Measurements from ENCODE around the gene KRT36.

Gene KRT36

DNA sequence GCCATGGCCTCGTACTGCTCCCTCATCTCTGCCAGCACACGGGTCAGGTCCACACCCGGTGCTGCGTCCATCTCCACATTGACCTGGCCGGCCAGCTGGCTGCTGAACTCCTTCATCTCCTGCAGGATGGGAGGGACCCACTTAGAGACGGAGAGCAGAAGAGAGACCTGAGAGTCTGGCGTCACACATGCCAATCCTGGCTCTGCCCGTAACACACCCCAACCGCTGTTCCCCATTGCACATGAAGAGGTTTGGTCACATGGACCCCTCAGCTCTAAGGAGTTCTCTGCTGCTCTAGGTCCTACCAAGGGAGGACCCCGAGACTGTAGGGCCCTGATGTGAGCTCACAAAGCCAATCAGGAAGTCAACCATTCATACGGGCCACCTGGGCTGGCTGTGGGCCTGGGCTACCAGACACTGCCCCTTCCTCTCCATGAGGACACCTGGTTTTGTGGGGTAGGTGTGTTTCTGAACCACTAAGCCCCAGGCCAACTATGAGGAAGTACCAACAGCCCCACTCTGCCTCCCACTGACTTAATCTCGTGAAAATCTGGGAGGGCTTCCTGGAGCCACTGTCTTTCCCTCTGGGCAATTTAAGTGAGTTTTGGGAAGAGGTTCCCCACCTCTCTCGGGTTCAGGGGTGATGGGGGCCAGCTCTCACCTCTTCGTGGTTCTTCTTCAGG, 26.6 kb upstream of the KRT36 start:
- no peak for TF ChIP-seq EZH2phosphoT487 (IDR thresholded peaks at IDR 0.05; ENCODE audit: borderline replicate concordance, low read length)
- H3K79me2 ChIP-seq (ENCODE audit: control insufficient read depth, low read length): no peaks in the 10 kb centered on the region
- no peaks in the 10 kb centered on the region for H3K4me1 ChIP-seq (ENCODE audit: control insufficient read depth, low read length)
- H3K36me3 ChIP-seq (ENCODE audit: control insufficient read depth, low read length): no peaks in the 10 kb centered on the region
- no peaks in the 10 kb centered on the region for H3F3A ChIP-seq (ENCODE audit: control insufficient read depth, insufficient read depth)
- no peak overlapping the region for H3K4me2 ChIP-seq (ENCODE audit: low read length)
- no peaks in the 10 kb centered on the region for H4K20me1 ChIP-seq (ENCODE audit: control insufficient read depth, insufficient read depth, low read depth, low read length)
- no peak overlapping the region for H3K4me3 ChIP-seq (ENCODE audit: low read length)
- H3K9me2 ChIP-seq (replicated peaks; ENCODE audit: control insufficient read depth, low read length): no peaks in the 10 kb centered on the region
- H3K9me3 ChIP-seq (ENCODE audit: control insufficient read depth, insufficient read depth, low read length): no peaks in the 10 kb centered on the region
- no peaks in the 10 kb centered on the region for H3K27me3 ChIP-seq (ENCODE audit: control insufficient read depth, low read length)
- H3K27ac ChIP-seq (ENCODE audit: low read depth, low read length): no peak overlapping the region

DNA sequence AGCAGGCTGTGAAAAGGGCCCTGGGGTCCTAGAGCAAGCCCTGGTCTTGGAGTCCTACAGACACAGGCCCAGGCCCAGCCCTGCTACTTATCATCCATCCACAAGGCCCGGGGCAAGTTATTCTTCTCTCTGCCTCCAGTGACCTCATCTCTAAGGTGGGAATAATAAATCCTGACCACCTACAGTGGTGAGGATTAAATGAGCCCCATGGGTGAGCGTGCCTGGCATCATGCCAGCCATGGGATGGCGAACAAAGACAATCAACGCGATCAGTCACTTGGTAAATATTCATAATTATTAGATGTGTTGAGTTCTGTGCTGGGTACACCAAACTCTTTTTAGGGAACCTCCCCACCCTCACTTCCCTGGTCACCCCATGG, 23.4 kb upstream of the KRT36 start:
- H3K9me2 ChIP-seq (replicated peaks; ENCODE audit: control insufficient read depth, low read length): no peaks in the 10 kb centered on the region
- H3K27me3 ChIP-seq (ENCODE audit: control insufficient read depth, low read length): no peaks in the 10 kb centered on the region
- no peak overlapping the region for H3K4me3 ChIP-seq (ENCODE audit: low read length)
- H3K79me2 ChIP-seq (ENCODE audit: control insufficient read depth, low read length): no peaks in the 10 kb centered on the region
- H3K4me1 ChIP-seq (ENCODE audit: control insufficient read depth, low read length): no peaks in the 10 kb centered on the region
- no peaks in the 10 kb centered on the region for H3F3A ChIP-seq (ENCODE audit: control insufficient read depth, insufficient read depth)
- H3K4me2 ChIP-seq (ENCODE audit: low read length): no peak overlapping the region
- TF ChIP-seq, protein P1, sequence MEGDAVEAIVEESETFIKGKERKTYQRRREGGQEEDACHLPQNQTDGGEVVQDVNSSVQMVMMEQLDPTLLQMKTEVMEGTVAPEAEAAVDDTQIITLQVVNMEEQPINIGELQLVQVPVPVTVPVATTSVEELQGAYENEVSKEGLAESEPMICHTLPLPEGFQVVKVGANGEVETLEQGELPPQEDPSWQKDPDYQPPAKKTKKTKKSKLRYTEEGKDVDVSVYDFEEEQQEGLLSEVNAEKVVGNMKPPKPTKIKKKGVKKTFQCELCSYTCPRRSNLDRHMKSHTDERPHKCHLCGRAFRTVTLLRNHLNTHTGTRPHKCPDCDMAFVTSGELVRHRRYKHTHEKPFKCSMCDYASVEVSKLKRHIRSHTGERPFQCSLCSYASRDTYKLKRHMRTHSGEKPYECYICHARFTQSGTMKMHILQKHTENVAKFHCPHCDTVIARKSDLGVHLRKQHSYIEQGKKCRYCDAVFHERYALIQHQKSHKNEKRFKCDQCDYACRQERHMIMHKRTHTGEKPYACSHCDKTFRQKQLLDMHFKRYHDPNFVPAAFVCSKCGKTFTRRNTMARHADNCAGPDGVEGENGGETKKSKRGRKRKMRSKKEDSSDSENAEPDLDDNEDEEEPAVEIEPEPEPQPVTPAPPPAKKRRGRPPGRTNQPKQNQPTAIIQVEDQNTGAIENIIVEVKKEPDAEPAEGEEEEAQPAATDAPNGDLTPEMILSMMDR (IDR thresholded peaks at IDR 0.05; ENCODE audit: low read depth, low read length, poor library complexity, severe bottlenecking): no peak
- no peak for TF ChIP-seq EZH2phosphoT487 (IDR thresholded peaks at IDR 0.05; ENCODE audit: borderline replicate concordance, low read length)
- no peaks in the 10 kb centered on the region for H4K20me1 ChIP-seq (ENCODE audit: control insufficient read depth, insufficient read depth, low read depth, low read length)
- no peaks in the 10 kb centered on the region for H3K9me3 ChIP-seq (ENCODE audit: control insufficient read depth, insufficient read depth, low read length)
- H3K36me3 ChIP-seq (ENCODE audit: control insufficient read depth, low read length): no peaks in the 10 kb centered on the region
- no peak overlapping the region for H3K27ac ChIP-seq (ENCODE audit: low read depth, low read length)

DNA sequence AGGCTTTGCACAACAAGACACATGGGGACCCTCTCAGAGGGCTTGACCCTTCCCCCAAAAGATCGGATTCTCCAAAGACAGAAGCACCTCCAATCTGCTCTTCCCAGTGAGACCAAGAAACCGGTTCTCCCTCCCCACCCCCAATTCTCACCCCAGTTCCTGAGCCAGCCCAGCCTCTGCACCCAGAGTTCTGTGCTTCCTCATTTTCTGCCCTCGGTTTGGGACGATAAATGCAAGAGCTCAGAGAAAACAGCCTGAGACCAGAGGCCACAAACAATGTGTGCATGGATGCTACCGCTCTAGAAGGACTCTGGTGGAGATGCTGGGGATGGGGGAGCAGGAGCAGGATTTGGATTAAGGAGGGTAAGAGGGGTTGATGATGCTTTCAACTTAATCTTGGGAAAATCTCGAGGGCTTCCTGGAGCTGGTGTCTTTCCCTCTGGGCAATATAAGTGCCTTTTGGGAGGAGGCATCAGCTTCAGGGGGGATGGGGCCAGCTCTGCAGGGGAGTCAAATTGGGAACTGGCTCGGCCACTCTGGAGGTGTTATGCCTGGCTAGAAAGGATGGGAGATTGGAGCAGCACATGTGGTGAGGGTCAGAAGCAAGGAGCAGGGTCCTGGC, 22.9 kb upstream of the KRT36 start:
- H3K27me3 ChIP-seq (ENCODE audit: control insufficient read depth, low read length): no peaks in the 10 kb centered on the region
- TF ChIP-seq, protein P1 (IDR thresholded peaks at IDR 0.05; ENCODE audit: low read depth, low read length, poor library complexity, severe bottlenecking): no peak
- TF ChIP-seq EZH2phosphoT487 (IDR thresholded peaks at IDR 0.05; ENCODE audit: borderline replicate concordance, low read length): no peak

DNA sequence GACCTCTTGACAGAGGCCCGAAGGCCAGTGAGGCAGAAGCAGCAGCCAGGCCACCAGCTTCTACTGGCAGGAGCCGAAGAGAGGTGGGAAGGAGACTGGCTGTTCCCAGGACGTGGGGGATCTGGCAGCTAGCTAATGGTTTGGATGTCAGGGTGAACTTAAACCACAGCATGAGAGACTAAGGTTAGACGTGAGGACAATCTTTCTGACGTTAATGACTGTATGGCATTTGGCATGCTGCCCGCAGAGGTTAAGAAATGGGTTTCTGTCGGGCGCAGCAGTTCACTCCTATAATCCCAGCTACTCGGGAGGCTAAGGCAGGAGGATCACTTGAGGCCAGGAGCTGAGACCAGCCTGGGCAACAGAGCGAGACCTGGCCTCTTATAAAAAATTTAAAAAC, 22.0 kb upstream of the KRT36 start:
- Histone ChIP-seq H3K9me2 (replicated peaks; ENCODE audit: control insufficient read depth, low read length) (no peaks in the 10 kb centered on the region), H3K4me2 (ENCODE audit: low read length) (no peak overlapping the region), H3F3A (ENCODE audit: control insufficient read depth, insufficient read depth) (no peaks in the 10 kb centered on the region), H3K36me3 (ENCODE audit: control insufficient read depth, low read length) (no peaks in the 10 kb centered on the region), H3K79me2 (ENCODE audit: control insufficient read depth, low read length) (no peaks in the 10 kb centered on the region), H3K4me3 (ENCODE audit: low read length) (no peak overlapping the region), H3K27ac (ENCODE audit: low read depth, low read length) (no peak overlapping the region), H4K20me1 (ENCODE audit: control insufficient read depth, insufficient read depth, low read depth, low read length) (no peaks in the 10 kb centered on the region), H3K9me3 (ENCODE audit: control insufficient read depth, insufficient read depth, low read length) (no peaks in the 10 kb centered on the region), H3K27me3 (ENCODE audit: control insufficient read depth, low read length) (no peaks in the 10 kb centered on the region), H3K4me1 (ENCODE audit: control insufficient read depth, low read length) (no peaks in the 10 kb centered on the region)
- no peak for TF ChIP-seq EZH2phosphoT487 (IDR thresholded peaks at IDR 0.05; ENCODE audit: borderline replicate concordance, low read length)

More for the DNA sequence above, 22.9 kb upstream of the KRT36 start:
- H3K9me3 ChIP-seq (ENCODE audit: control insufficient read depth, insufficient read depth, low read length): no peaks in the 10 kb centered on the region
- no peaks in the 10 kb centered on the region for H4K20me1 ChIP-seq (ENCODE audit: control insufficient read depth, insufficient read depth, low read depth, low read length)
- no peaks in the 10 kb centered on the region for H3F3A ChIP-seq (ENCODE audit: control insufficient read depth, insufficient read depth)
- H3K36me3 ChIP-seq (ENCODE audit: control insufficient read depth, low read length): no peaks in the 10 kb centered on the region
- H3K79me2 ChIP-seq (ENCODE audit: control insufficient read depth, low read length): no peaks in the 10 kb centered on the region
- no peak overlapping the region for H3K4me2 ChIP-seq (ENCODE audit: low read length)
- no peaks in the 10 kb centered on the region for H3K4me1 ChIP-seq (ENCODE audit: control insufficient read depth, low read length)
- no peaks in the 10 kb centered on the region for H3K9me2 ChIP-seq (replicated peaks; ENCODE audit: control insufficient read depth, low read length)
- H3K27ac ChIP-seq (ENCODE audit: low read depth, low read length): no peak overlapping the region
- no peak overlapping the region for H3K4me3 ChIP-seq (ENCODE audit: low read length)
